ENCODE data around the gene MCF2L. TPM values are rescaled to one million over a fixed set of nuclear protein-coding genes. Genes with fewer than 3 reads are reported as not detected.

Gene MCF2L
- total RNA-seq, 1 donor from 2014 or later: 90.0 TPM

DNA sequence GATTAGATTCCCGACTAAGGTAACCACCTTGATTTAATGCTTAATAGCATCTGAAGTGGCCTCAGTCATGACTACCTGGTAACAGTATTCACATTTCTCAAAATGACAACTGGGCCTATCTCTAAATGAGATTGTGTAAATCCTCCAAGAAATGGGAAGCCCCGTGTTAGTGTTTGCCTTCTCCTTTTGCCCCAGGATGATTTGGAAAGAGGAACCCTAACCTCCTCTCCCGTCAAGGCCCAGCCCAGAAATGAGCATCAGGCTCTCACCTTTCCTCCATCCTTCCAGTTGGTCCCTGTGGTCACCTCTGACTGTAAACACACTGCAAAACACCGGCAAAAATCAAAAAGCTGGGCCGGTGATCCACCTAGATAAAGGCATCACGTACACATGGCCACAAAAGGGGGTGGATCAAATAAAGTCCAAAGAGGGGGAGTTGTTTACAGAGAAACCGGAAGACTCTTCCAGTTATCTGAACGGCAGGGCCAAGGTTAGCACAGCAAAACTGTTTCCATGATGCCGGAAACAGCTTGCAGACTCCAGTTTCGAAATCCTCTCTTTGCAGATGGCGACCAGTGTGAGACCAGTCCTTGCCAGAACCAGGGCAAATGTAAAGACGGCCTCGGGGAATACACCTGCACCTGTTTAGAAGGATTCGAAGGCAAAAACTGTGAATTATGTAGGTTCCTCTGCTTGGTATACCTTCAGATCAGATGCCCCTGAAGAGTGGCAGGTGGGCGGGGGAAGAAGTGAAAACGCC, 170.0 kb downstream of the MCF2L start:
- no peak for TF ChIP-seq CTCF (IDR thresholded peaks at IDR 0.05; ENCODE audit: unreplicated experiment)
- Mint-ChIP-seq H3K4me1 (ENCODE audit: low read depth) (peaks cover 22% of the 10 kb centered on the region), H3K36me3 (ENCODE audit: insufficient read depth) (no peaks in the 10 kb centered on the region), H3K27me3 (no peaks in the 10 kb centered on the region), H3K27ac (peak overlapping the region; percentile 89), H3K4me3 (ENCODE audit: low read depth) (peak overlapping the region; percentile 10), H3K9me3 (ENCODE audit: low read depth) (no peaks in the 10 kb centered on the region)
- DNase-seq (ENCODE audit: low spot score, unreplicated experiment): peak; percentile 6

DNA sequence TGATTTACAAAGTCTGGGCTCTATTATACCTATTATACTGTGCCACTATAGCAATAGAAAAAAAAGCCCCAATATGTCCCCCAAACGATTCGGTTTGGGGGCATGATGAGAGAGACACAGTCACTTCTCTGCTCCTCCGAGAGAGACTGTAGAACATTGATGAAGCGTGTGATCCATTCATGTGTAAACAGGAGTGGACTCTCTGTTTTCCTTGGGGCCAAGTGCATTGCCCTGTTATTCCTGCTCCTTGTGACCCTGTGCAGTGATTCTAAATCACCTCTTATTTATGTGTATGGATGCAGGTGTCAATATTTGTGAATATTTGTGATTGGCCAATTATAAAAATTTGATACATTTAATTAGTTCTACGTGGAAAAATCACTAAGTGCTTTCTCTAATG, 170.6 kb downstream of the MCF2L start:
- no peaks in the 10 kb centered on the region for H3K9me3 Mint-ChIP-seq (ENCODE audit: low read depth)
- H3K27me3 Mint-ChIP-seq: no peaks in the 10 kb centered on the region
- H3K4me1 Mint-ChIP-seq (ENCODE audit: low read depth): peaks cover 22% of the 10 kb centered on the region
- no peak overlapping the region for H3K4me3 Mint-ChIP-seq (ENCODE audit: low read depth)
- DNase-seq (ENCODE audit: low spot score, unreplicated experiment): no peak
- H3K27ac Mint-ChIP-seq: no peak overlapping the region
- TF ChIP-seq CTCF (IDR thresholded peaks at IDR 0.05; ENCODE audit: unreplicated experiment): no peak
- H3K36me3 Mint-ChIP-seq (ENCODE audit: insufficient read depth): no peaks in the 10 kb centered on the region

DNA sequence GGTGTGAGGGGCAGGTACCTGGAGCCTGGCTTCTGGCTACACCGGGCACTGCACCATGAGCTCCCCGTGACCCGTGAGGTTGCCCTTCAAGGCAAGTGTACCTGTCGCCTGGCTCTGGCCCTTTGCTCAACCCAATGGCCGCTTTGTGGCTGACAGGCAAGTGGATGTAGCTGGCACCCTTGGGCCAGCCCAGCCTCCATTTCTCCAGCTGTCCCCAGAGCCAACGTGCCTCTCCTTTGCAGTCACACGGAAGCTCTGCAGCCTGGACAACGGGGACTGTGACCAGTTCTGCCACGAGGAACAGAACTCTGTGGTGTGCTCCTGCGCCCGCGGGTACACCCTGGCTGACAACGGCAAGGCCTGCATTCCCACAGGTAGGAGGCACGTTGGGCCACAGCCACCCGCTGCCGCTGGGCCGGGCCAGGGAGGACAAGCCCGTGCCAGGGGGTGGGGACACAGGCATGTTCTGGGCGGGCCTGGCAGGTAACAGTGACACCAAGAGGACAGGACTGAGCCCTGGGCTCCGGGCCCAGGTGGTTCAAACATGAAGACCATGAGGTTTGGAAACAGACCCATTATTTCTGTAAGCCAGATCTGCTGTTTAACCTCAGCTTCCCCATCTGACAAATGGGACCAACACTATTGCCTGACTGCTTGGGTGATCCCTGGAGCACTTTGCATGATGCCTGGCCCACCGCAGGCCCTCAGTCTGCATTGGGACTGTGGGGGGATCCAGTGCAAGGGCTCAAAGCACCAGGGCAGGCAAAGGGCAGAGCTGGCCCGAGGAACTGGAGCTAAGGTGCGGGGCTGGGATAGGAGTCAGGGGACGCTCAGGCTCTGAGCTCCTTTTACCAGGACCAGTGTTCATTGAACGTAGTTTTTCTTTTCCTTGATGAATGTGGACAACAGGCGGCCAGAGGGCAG, 171.9 kb downstream of the MCF2L start:
- Mint-ChIP-seq H3K9me3 (ENCODE audit: low read depth) (no peaks in the 10 kb centered on the region), H3K27ac (no peak overlapping the region), H3K36me3 (ENCODE audit: insufficient read depth) (no peaks in the 10 kb centered on the region), H3K27me3 (no peaks in the 10 kb centered on the region), H3K4me1 (ENCODE audit: low read depth) (peaks cover 22% of the 10 kb centered on the region), H3K4me3 (ENCODE audit: low read depth) (no peak overlapping the region)
- no peak for TF ChIP-seq CTCF (IDR thresholded peaks at IDR 0.05; ENCODE audit: unreplicated experiment)
- no peak for DNase-seq (ENCODE audit: low spot score, unreplicated experiment)

DNA sequence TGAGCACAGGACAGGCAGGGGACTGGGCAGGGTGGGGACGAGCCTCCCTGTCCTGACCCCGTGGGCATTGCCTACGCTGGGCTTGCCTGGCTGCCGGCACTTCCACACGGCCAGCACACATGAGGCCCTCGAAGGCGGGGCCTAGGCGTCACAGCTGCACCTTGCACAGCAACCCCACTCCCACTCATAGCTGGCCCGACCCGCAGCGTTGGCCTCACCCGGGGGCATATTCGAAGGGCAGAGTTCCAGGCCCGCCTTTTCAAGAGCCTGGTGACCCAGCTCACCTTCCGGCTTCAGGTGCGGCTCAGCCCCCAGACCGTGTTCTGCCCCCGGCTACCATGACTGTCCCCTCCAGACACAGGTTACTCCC, 172.6 kb downstream of the MCF2L start:
- Mint-ChIP-seq H3K27me3 (no peaks in the 10 kb centered on the region), H3K36me3 (ENCODE audit: insufficient read depth) (no peaks in the 10 kb centered on the region), H3K9me3 (ENCODE audit: low read depth) (no peaks in the 10 kb centered on the region), H3K27ac (no peak overlapping the region), H3K4me3 (ENCODE audit: low read depth) (no peak overlapping the region), H3K4me1 (ENCODE audit: low read depth) (peaks cover 22% of the 10 kb centered on the region)
- TF ChIP-seq CTCF (IDR thresholded peaks at IDR 0.05; ENCODE audit: unreplicated experiment): no peak
- DNase-seq (ENCODE audit: low spot score, unreplicated experiment): no peak

DNA sequence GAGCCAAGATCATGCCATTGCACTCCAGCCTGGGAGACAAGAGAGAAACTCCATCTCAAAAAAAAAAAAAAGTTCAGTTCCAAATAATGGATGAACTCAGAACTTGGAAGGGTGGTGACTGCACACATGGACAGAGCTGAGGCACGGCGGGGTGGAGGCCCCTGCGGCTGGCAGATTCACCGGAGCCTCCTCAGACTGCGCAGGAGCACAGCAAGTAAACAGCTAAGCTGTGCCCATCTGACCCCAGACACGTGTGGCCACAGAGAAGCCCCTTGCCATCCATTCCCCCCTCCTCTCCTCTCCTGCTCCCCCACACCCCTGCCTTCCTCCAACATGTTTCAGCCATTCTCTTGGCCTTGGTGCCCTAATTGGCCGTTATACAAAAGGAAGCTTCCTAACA, 173.9 kb downstream of the MCF2L start:
- Mint-ChIP-seq H3K27ac (no peak overlapping the region), H3K9me3 (ENCODE audit: low read depth) (no peaks in the 10 kb centered on the region), H3K36me3 (ENCODE audit: insufficient read depth) (peaks cover 2% of the 10 kb centered on the region), H3K4me3 (ENCODE audit: low read depth) (no peak overlapping the region), H3K4me1 (ENCODE audit: low read depth) (peaks cover 14% of the 10 kb centered on the region), H3K27me3 (no peaks in the 10 kb centered on the region)
- no peak for DNase-seq (ENCODE audit: low spot score, unreplicated experiment)
- no peak for TF ChIP-seq CTCF (IDR thresholded peaks at IDR 0.05; ENCODE audit: unreplicated experiment)

Measured in progenitor cell of endocrine pancreas (in vitro differentiated cells).